GM11168 (cell line): Measurements from ENCODE around the gene CBLC.

Source experiments
- in situ Hi-C: fragments of 300-500 bp; cut with MboI; formaldehyde crosslinking; loops from one replicate; pipeline ENCODE4 v1.12.0; 2022; ENCODE audit warnings: low sequenced_read_pairs; ENCODE audit not compliant: unreplicated experiment

CBLC gene

DNA sequence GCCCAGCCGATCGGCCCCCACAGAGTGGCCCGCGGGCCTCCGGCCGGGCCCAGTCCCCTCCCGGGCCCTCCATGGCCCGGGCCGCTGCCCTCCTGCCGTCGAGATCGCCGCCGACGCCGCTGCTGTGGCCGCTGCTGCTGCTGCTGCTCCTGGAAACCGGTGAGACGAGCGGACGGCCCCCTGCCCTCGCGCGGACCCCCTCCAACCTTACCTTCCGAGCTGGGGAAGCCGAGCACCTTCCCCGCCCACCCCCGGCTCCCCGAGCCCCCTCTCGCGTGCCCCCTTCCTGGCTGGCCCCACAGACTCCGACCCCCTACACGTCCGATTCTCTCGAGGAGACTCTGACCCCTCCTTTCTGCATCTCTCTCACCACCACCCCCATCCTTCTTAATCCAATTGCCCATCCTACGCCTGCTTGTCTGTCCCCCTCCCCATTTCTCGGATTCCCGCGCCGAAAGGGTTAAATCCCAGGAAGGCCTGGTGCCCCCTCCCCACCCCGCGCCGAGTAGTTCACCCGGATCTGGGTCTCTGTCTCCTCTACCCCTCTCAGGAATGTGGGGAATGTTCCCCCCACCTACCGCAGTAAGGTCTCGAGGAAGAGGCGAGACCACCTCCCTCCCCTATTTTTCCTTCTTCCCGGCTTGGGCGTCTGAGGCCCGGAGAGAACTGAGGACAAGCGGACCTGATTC lies 68.9 kb downstream of the CBLC start:
- in situ Hi-C loops = no loop called here

DNA sequence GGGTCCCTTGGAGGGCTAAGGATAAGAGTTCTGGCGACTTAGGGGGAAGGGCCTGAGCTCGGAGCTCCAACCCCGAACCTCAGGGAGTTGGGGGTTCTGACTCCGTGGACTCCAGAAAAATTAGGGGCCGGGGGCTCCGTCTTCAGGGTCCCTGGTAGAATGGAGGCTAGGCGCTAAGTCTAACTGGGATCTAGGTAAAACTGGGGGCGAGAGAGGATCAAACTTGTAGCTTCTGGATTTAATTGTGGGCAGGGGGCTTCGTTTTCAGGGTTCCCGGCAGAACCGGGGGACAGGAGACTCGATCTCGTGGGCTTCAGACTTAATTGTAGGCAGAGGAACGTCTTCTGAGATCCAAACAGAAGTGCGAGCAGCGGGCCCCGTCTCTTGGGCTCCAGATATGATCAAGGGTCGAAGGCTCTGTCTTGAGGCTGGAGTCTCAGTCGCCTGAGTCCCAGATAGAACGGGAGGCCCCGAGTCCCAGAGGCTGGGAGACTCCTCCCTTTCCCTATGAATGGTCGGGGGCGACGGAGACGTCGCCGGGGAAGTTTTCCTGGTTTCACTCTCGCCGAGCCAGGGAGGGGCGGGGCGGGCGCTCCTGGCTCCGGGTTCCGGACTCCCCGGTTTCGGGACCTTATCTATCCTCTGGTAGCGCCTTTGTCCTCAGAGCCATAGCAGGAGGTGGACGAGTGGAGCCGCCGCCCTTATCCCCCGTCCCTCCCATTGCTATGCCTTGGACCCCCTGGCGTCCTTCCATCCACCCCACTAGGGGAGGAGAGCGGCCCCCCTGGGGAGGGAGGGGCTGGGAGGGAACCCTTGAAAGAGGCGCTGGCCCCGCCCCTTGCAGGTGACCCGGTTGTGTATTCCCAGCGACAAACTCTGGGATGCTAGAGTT lies 69.7 kb downstream of the CBLC start:
- in situ Hi-C loops = no loop called here

DNA sequence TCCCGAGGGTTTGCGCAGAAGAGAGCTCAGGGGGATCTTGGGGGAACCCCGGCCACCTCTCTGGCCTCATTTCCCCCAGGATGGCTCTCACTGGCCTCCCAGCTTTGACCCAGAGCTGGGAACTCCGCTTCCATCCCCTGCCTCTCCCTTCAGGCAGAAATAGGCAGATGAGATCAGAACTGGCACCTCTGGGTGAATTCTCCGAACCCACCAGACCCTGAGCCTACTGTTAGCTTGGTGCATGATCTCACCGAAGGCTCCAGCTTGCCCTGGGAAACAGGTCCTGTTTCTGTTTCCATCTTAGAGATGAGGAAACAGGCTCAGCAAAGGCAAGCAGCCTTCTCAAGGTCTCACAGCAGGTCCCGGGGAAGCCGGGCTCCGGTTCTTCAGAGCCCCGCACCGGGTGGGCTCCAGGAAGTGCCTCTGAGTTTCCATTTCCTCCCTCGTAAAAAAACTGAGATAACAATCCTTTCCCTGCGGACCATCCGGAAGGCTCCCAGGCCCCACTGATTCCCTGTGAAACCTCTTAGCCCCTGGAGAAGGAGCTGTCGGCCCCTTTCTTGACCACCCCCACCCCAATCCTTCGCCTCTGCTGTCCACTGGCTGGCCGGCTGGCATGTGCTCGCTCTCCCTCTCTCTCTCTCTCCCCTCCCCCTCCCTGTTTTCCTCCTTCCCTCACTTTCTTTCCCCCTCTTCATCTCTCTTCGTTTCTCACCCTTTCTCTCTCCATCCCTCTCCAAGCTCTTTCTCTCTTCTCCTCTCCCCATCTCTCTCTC lies 70.5 kb downstream of the CBLC start:
- in situ Hi-C loops = no loop called here

DNA sequence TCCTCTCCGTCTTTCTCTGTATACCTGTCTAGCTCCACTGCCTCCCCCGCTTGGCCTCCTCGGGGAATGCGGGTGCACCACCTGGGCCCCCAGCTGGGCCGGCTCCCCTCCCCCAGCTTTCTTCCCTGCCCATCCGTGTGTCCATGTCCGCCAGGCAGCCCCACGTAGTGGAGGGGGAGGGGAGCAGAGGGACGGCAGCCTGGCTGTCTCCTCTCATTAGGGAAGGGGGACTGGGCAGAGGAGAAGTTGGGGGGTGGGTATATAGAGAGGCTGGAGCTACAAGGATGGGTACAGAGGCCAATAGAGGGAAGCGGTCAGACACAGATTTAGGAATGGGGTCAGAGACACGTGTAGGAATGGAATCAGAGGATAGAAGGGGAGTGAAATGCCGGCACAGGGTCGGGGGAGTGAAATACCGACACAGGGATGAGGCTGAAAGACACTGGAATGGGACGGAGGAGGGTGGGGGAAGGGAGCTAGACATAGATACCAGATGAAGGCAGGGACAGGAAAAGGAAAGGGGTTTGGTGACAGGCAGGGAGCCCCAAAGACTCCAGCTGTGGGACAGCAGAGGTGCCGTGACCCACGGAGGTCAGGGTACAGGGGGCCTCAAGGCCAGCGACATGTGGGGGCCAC lies 71.2 kb downstream of the CBLC start:
- in situ Hi-C loops = no loop called here
